A673 (cell line): Measurements from ENCODE around the gene ZNF773. TPM values are rescaled to one million over a fixed set of nuclear protein-coding genes. Genes with fewer than 3 reads are reported as not detected.
"Not testable (repeated sequence)": the region's sequence is repeated elsewhere in the genome, so short reads cannot be mapped to it uniquely, and the experiment has no call there.

ENCODE experiments used
- BruUV-seq: library from RNA; stranded (reverse); fragments of 400-500 nt; replicated peaks from 2 replicates; lab custom pipeline; 2021; lab: Mats Ljungman, UMichigan
- CTCF ChIA-PET: fragments of 300-600 bp; sonication (Branson Sonifier 250); formaldehyde crosslinking; loops from one replicate; lab custom pipeline; 2022; ENCODE audit warnings: antibody characterized with exemption; lab: Charles Lee
- POLR2A ChIA-PET: fragments of 300-600 bp; sonication (Branson Sonifier 250); formaldehyde crosslinking; loops from one replicate; lab custom pipeline; 2022; ENCODE audit warnings: antibody characterized with exemption; ENCODE audit not compliant: low non-redundant PET; lab: Charles Lee
- DNase-seq: peaks from one replicate; pipeline ENCODE4 v3.0.0-alpha.2; 2015; ENCODE audit warnings: low spot score
- H3K27ac ChIP-seq: fragments of 200-600 bp; sonication (generic); 2 replicates; pipeline ENCODE4 v1.5.1; 2016; ENCODE audit warnings: mixed run types, low read depth, mild to moderate bottlenecking, mixed read lengths, antibody characterized with exemption, low read length; ENCODE audit not compliant: poor library complexity, severe bottlenecking
- H3K27me3 ChIP-seq: fragments of 200-600 bp; sonication (generic); replicated peaks from 2 replicates; pipeline ENCODE4 v1.6.1; 2017; ENCODE audit warnings: mixed run types, low read depth, mild to moderate bottlenecking, mixed read lengths, antibody characterized with exemption, low read length; ENCODE audit not compliant: insufficient read depth, poor library complexity
- H3K36me3 ChIP-seq: fragments of 200-600 bp; sonication (generic); 2 replicates; pipeline ENCODE4 v1.6.1; 2016; ENCODE audit warnings: mixed run types, mild to moderate bottlenecking, mixed read lengths, antibody characterized with exemption, low read length; ENCODE audit not compliant: insufficient read depth, poor library complexity, severe bottlenecking
- H3K4me1 ChIP-seq: fragments of 200-600 bp; sonication (generic); 2 replicates; pipeline ENCODE4 v1.6.1; 2017; ENCODE audit warnings: mixed run types, mild to moderate bottlenecking, mixed read lengths, antibody characterized with exemption, low read length; ENCODE audit not compliant: insufficient read depth, poor library complexity, severe bottlenecking
- H3K4me3 ChIP-seq: fragments of 200-600 bp; sonication (generic); 2 replicates; pipeline ENCODE4 v1.5.1; 2016; ENCODE audit warnings: low read depth, mixed run types, mild to moderate bottlenecking, mixed read lengths, low read length; ENCODE audit not compliant: poor library complexity, severe bottlenecking
- H3K9me3 ChIP-seq: fragments of 200-600 bp; sonication (generic); 2 replicates; pipeline ENCODE4 v1.6.1; 2016; ENCODE audit warnings: mixed run types, low read depth, mild to moderate bottlenecking, mixed read lengths, antibody characterized with exemption, low read length; ENCODE audit not compliant: poor library complexity, severe bottlenecking
- EZH2 ChIP-seq: fragments of 200-600 bp; sonication (generic); IDR thresholded peaks from 2 replicates; pipeline ENCODE4 v1.6.1; 2017; ENCODE audit warnings: borderline replicate concordance, low read depth, mild to moderate bottlenecking, mixed read lengths, antibody characterized with exemption, low read length; ENCODE audit not compliant: poor library complexity, severe bottlenecking
- intact Hi-C: fragments of 100-400 bp; cut with micrococcal nuclease; formaldehyde crosslinking; loops from one replicate; pipeline ENCODE4 v1.10.0; 2022; ENCODE audit not compliant: unreplicated experiment
- total RNA-seq: library from RNA; stranded (reverse); gene quantifications from 2 replicates; pipeline ENCODE4 v1.2.3, GENCODE V29; 2021
- TF ChIP-seq, protein P1 (sequence below): fragments of 300-800, 200-600 bp; sonication (generic); conservative IDR thresholded peaks from 2 replicates; pipeline ENCODE4 v1.5.1; 2017; ENCODE audit warnings: low read depth, mild to moderate bottlenecking, antibody characterized with exemption, low read length, moderate library complexity, mixed read lengths

The ZNF773 gene
- total RNA-seq, 1 experiment from 2014 or later, result 9.7 TPM

DNA sequence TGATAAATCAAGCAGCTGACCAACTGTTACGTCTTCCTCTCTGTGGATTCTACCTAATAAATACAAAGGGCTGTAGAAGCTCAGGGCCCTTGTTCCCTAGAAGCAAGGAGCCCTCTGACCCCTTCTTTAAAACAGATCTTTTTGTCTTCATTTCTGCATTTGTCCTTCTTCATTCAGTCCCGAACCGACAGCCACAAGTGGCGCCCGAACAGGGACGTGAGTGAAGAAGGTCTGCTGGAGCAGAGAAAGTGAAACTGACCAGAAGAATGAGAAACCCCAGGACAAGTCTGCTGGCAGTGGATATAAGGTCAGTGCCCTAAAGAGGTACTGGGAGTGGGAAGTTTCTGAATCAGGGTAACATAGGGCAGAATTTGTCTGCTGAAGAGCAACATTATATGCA lies 13.1 kb downstream of the ZNF773 start:
- no TSS peak for BruUV-seq
- no peak for DNase-seq

DNA sequence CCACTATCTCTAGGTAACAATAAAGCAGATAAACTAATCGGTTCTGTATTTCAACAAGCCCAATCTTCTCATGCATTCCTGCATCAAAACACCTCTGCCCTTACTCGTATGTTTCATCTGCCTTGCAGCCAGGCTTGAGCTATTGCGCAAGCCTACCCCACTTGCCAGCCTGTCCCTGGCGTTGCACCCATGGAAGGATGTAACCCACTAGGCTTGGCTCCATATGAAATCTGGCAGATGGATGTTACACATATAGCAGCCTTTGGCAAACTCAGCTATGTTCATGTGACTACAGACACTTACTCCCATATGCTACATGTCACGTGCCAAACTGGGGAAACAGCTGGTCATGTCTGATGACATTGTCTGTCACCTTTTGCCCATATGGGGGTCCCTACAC lies 15.5 kb downstream of the ZNF773 start:
- peaks cover 15% of the 10 kb centered on the region for H3K9me3 ChIP-seq
- intact Hi-C loops, result no loop called here
- no peaks in the 10 kb centered on the region for H3K4me1 ChIP-seq
- DNase-seq, result no peak
- H3K36me3 ChIP-seq, result no peaks in the 10 kb centered on the region
- TF ChIP-seq, protein P1, sequence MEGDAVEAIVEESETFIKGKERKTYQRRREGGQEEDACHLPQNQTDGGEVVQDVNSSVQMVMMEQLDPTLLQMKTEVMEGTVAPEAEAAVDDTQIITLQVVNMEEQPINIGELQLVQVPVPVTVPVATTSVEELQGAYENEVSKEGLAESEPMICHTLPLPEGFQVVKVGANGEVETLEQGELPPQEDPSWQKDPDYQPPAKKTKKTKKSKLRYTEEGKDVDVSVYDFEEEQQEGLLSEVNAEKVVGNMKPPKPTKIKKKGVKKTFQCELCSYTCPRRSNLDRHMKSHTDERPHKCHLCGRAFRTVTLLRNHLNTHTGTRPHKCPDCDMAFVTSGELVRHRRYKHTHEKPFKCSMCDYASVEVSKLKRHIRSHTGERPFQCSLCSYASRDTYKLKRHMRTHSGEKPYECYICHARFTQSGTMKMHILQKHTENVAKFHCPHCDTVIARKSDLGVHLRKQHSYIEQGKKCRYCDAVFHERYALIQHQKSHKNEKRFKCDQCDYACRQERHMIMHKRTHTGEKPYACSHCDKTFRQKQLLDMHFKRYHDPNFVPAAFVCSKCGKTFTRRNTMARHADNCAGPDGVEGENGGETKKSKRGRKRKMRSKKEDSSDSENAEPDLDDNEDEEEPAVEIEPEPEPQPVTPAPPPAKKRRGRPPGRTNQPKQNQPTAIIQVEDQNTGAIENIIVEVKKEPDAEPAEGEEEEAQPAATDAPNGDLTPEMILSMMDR, result no peak
- TF ChIP-seq EZH2, result no peak
- no peaks in the 10 kb centered on the region for H3K27me3 ChIP-seq
- H3K27ac ChIP-seq, result no peak overlapping the region
- no peak overlapping the region for H3K4me3 ChIP-seq
- CTCF ChIA-PET, result no interaction called here
- no TSS peak for BruUV-seq
- POLR2A ChIA-PET, result no interaction called here

More for the DNA sequence above, 13.1 kb downstream of the ZNF773 start:
- Histone ChIP-seq H3K27ac (no peak overlapping the region), H3K27me3 (no peaks in the 10 kb centered on the region), H3K36me3 (peaks cover 8% of the 10 kb centered on the region), H3K4me1 (no peaks in the 10 kb centered on the region), H3K4me3 (no peak overlapping the region), H3K9me3 (peaks cover 25% of the 10 kb centered on the region)
- ChIA-PET POLR2A (interaction anchor here (0.6 kb wide), 1 partner anchor 15 kb away, joined by 3 read pairs; no protein-coding TSS in a partner anchor), CTCF (no interaction called here)
- intact Hi-C loops, result no loop called here
- TF ChIP-seq EZH2, result no peak
- TF ChIP-seq, protein P1, result no peak

DNA sequence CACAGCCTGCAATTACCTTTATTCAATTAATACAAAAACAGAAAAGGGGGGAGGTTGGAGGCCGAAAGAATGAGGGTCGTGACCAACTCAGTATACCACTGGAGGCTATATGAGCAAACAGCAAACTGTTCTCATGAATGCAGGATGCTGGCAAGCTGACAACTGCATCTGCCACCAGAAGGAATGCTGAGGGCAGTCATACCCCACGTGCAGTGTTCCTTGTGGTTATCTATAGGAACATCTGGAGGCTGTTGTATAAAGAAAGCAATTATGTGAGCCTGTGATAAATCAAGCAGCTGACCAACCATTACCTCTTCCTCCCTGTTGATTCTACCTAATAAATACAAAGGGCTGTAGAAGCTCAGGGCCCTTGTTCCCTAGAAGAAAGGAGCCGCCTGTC lies 18.3 kb downstream of the ZNF773 start:
- H3K27ac ChIP-seq, intact Hi-C loops, H3K4me3 ChIP-seq, DNase-seq, CTCF ChIA-PET, BruUV-seq, POLR2A ChIA-PET, H3K4me1 ChIP-seq, H3K9me3 ChIP-seq, H3K36me3 ChIP-seq, H3K27me3 ChIP-seq: not testable (repeated sequence)
